HCT116 (cell line): ENCODE results near the gene HIPK2. TPM values are rescaled to one million over a fixed set of nuclear protein-coding genes. Genes with fewer than 3 reads are reported as not detected.

Experiments used
- ATAC-seq: fragments of 200-7000 bp; cut with Tn5 transposase; 2 replicates; pipeline ENCODE4 v1.9.1; 2020; ENCODE audit warnings: mild to moderate bottlenecking, moderate library complexity
- BruUV-seq: library from RNA; stranded (reverse); fragments of 400-500 nt; replicated peaks from 2 replicates; lab custom pipeline; 2021; lab: Mats Ljungman, UMichigan
- CTCF ChIA-PET: fragments of 300-600 bp; sonication (Branson Sonifier 250); formaldehyde crosslinking; loops from one replicate; lab custom pipeline; 2021; ENCODE audit warnings: antibody characterized with exemption; lab: Charles Lee
- POLR2A ChIA-PET: fragments of 300-600, 350-600 bp; sonication (Branson Sonifier 250); formaldehyde crosslinking; loops from one replicate; lab custom pipeline; 2021; ENCODE audit warnings: antibody characterized with exemption; lab: Charles Lee
- RAD21 ChIA-PET, 2 experiments: fragments of 300-600 bp; sonication (Branson Sonifier 250); formaldehyde crosslinking; loops; one replicate each; lab custom pipeline; 2023; ENCODE audit warnings: low total read pairs in 2 of 2; ENCODE audit not compliant: uncharacterized antibody in 2 of 2, unreplicated experiment in 2 of 2, low non-redundant PET in 1 of 2; lab: Charles Lee
- DNase-seq: peaks from one replicate; pipeline ENCODE4 v3.0.0-alpha.2; 2010; ENCODE audit warnings: low read depth, low spot score
- H2AFZ ChIP-seq: fragments of 200-600 bp; shearing (Covaris generic), sonication (generic); 2 replicates; pipeline ENCODE4 v1.6.1; 2017; ENCODE audit warnings: low read depth, mixed run types, mixed read lengths, antibody characterized with exemption, low read length; ENCODE audit not compliant: poor library complexity, severe bottlenecking
- H3K27ac ChIP-seq: 2 replicates; pipeline ENCODE4 v1.5.1; 2012; ENCODE audit warnings: low read depth, low read length
- H3K27me3 ChIP-seq: fragments of 200-600 bp; sonication (generic); 2 replicates; pipeline ENCODE4 v1.6.1; 2016; ENCODE audit warnings: mixed run types, low read length, mixed read lengths; ENCODE audit not compliant: insufficient read depth
- H3K36me3 ChIP-seq, 2 experiments: fragments of 200-500 bp in 1 of 2; fragments of 200-600 bp in 1 of 2; sonication (Bioruptor generic) in 1 of 2; sonication (generic) in 1 of 2; 2 replicates each; pipeline versions ENCODE4 v1.5.1 to v1.6.1; 2014 to 2016; ENCODE audit warnings: low read length in 2 of 2, inconsistent platforms in 1 of 2, mixed read lengths in 1 of 2, mixed run types in 1 of 2; ENCODE audit not compliant: insufficient read depth in 2 of 2, control insufficient read depth in 1 of 2
- H3K4me1 ChIP-seq, 2 experiments: fragments of 200-600 bp in 1 of 2; sonication (generic) in 1 of 2; 2 replicates each; pipeline versions ENCODE4 v1.5.1 to v1.6.1; 2012 to 2017; ENCODE audit warnings: low read length in 2 of 2, inconsistent platforms in 1 of 2, mild to moderate bottlenecking in 1 of 2, mixed read lengths in 1 of 2, mixed run types in 1 of 2, moderate library complexity in 1 of 2; ENCODE audit not compliant: insufficient read depth in 2 of 2, control insufficient read depth in 1 of 2
- H3K4me2 ChIP-seq: fragments of 200-600 bp; sonication (generic); 2 replicates; pipeline ENCODE4 v1.6.1; 2017; ENCODE audit warnings: mixed run types, low read length, mixed read lengths
- H3K4me3 ChIP-seq, 2 experiments: fragments of 200-600 bp in 1 of 2; sonication (generic) in 1 of 2; replicated peaks in 1 of 2; 2 replicates each; pipeline ENCODE4 v1.5.1; 2011 to 2016; ENCODE audit warnings: low read length in 2 of 2, control low read depth in 1 of 2, low read depth in 1 of 2, mild to moderate bottlenecking in 1 of 2, mixed read lengths in 1 of 2, mixed run types in 1 of 2
- H3K79me2 ChIP-seq: fragments of 200-600 bp; sonication (generic); 2 replicates; pipeline ENCODE4 v1.6.1; 2017; ENCODE audit warnings: mild to moderate bottlenecking, mixed run types, low read length, moderate library complexity, mixed read lengths; ENCODE audit not compliant: insufficient read depth
- H3K9ac ChIP-seq: fragments of 200-600 bp; sonication (generic); 2 replicates; pipeline ENCODE4 v1.6.1; 2016; ENCODE audit warnings: low read length, mixed read lengths
- H3K9me2 ChIP-seq: fragments of 200-600 bp; sonication (generic), shearing (Covaris generic); 2 replicates; pipeline ENCODE4 v1.6.1; 2017; ENCODE audit warnings: mixed run types, mild to moderate bottlenecking, moderate library complexity; ENCODE audit not compliant: insufficient read depth
- H3K9me3 ChIP-seq, 2 experiments: fragments of 200-500 bp in 1 of 2; fragments of 200-600 bp in 1 of 2; sonication (Bioruptor generic) in 1 of 2; sonication (generic) in 1 of 2; 2 replicates each; pipeline ENCODE4 v1.6.1; 2014 to 2017; ENCODE audit warnings: low read length in 2 of 2, mixed read lengths in 2 of 2, inconsistent platforms in 1 of 2, low read depth in 1 of 2, mild to moderate bottlenecking in 1 of 2, mixed run types in 1 of 2, moderate library complexity in 1 of 2; ENCODE audit not compliant: control insufficient read depth in 1 of 2, insufficient read depth in 1 of 2
- H4K20me1 ChIP-seq: fragments of 200-600 bp; sonication (generic), shearing (Covaris generic); 2 replicates; pipeline ENCODE4 v1.6.1; 2017; ENCODE audit warnings: mixed run types, mild to moderate bottlenecking, moderate library complexity; ENCODE audit not compliant: insufficient read depth
- CBX3 ChIP-seq: IDR thresholded peaks from 2 replicates; pipeline ENCODE4 v1.6.1; 2012; ENCODE audit warnings: low read depth
- CEBPB ChIP-seq: IDR thresholded peaks from 2 replicates; pipeline ENCODE4 v1.6.1; 2012; ENCODE audit warnings: low read depth
- ELF1 ChIP-seq: IDR thresholded peaks from 2 replicates; pipeline ENCODE4 v1.6.1; 2012; ENCODE audit warnings: low read depth, borderline replicate concordance
- EZH2 ChIP-seq: fragments of 200-600 bp; sonication (generic); IDR thresholded peaks from 2 replicates; pipeline ENCODE4 v1.6.1; 2017; ENCODE audit warnings: antibody characterized with exemption, mixed run types
- JUND ChIP-seq: IDR thresholded peaks from 2 replicates; pipeline ENCODE4 v1.6.1; 2012
- POLR2AphosphoS5 ChIP-seq: IDR thresholded peaks from 2 replicates; pipeline ENCODE4 v1.6.1; 2011; ENCODE audit warnings: mild to moderate bottlenecking, low read depth, low read length, moderate library complexity
- RAD21 ChIP-seq: IDR thresholded peaks from 2 replicates; pipeline ENCODE4 v1.6.1; 2012; ENCODE audit warnings: low read depth, mild to moderate bottlenecking
- SP1 ChIP-seq: IDR thresholded peaks from 2 replicates; pipeline ENCODE4 v1.6.1; 2012; ENCODE audit warnings: low read depth
- TCF7L2 ChIP-seq: IDR thresholded peaks from 2 replicates; pipeline ENCODE4 v1.7.0; 2011; ENCODE audit warnings: borderline replicate concordance, inconsistent platforms; ENCODE audit not compliant: insufficient read depth, insufficient read length; ENCODE audit errors: extremely low read depth
- ZFX ChIP-seq: fragments of 450-650 bp; IDR thresholded peaks from 2 replicates; pipeline ENCODE4 v1.6.1; 2017
- ZNF274 ChIP-seq: fragments of 200-500 bp; sonication (Bioruptor generic); IDR thresholded peaks from 2 replicates; pipeline ENCODE4 v1.6.1; 2014; ENCODE audit warnings: mild to moderate bottlenecking, low read depth, low read length, inconsistent platforms
- intact Hi-C: fragments of 100-400 bp; cut with micrococcal nuclease; formaldehyde crosslinking; loops from 2 replicates; pipeline ENCODE4 v1.10.0; 2022
- total RNA-seq: library from RNA; stranded (reverse); gene quantifications from one replicate; pipeline ENCODE4 v1.2.1, GENCODE V29; 2021; ENCODE audit not compliant: unreplicated experiment
- TF ChIP-seq, protein P1 (sequence below): IDR thresholded peaks from 2 replicates; pipeline ENCODE4 v1.6.1; 2011; ENCODE audit warnings: mild to moderate bottlenecking, low read length, moderate library complexity; ENCODE audit not compliant: insufficient replicate concordance; ENCODE audit errors: extremely low read depth
- TF ChIP-seq, protein P2 (sequence below): IDR thresholded peaks from 2 replicates; pipeline ENCODE4 v1.6.1; 2012
- TF ChIP-seq, protein P3 (sequence below): IDR thresholded peaks from 2 replicates; pipeline ENCODE4 v1.6.1; 2012; ENCODE audit warnings: low read depth
- TF ChIP-seq, protein P4 (sequence below): IDR thresholded peaks from 2 replicates; pipeline ENCODE4 v1.6.1; 2012
- TF ChIP-seq, protein P5 (sequence below), 3 experiments: fragments of 200-600 bp in 1 of 3; sonication (generic) in 1 of 3; IDR thresholded peaks in 2 of 3; conservative IDR thresholded peaks in 1 of 3; 2 replicates each; pipeline ENCODE4 v1.5.1; 2012 to 2017; ENCODE audit warnings: low read depth in 2 of 3, low read length in 2 of 3, antibody characterized with exemption in 1 of 3, borderline replicate concordance in 1 of 3, control low read depth in 1 of 3, mild to moderate bottlenecking in 1 of 3, mixed read lengths in 1 of 3, mixed run types in 1 of 3, moderate library complexity in 1 of 3; ENCODE audit not compliant: insufficient read depth in 1 of 3

Gene HIPK2
- total RNA-seq, 1 experiment from 2014 or later: 49.5 TPM

DNA sequence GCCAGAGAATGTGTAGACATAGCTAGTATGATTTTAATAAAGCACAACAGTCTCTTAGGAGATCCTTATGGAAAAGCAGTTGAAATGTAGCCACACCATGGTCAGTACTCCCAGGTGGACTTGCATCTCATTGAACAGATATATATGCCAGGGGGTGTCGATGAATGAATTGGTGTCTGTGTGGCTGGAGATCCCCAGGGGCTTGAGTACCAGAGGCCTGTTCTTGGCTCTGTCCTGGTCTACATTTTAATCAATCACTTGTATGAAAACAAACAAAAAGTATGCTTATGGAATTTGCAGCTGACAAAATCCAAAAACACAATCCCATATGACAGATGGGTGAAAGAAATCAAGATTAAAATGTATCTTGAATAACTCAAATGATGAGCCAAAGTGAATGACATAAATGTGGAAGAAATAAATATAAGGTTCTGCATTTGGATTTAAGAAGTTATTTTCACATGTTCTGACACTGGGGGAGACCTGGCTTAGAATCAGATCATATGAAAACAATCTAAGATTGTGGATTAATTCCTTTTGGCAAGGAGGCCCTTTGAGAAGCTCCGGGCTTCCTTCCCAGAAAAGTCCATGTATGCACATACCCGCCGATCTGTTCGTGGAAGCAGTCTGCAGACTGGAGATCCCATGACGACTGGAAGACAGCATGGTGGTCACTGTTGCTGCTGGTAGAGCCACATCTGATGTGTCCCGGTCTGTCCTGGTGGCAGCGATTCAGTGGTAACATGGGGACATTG lies 238.7 kb downstream of the HIPK2 start:
- Histone ChIP-seq H2AFZ (no peak overlapping the region), H3K9ac (no peak overlapping the region), H3K9me3 (no peaks in the 10 kb centered on the region), H3K27me3 (peaks cover 4% of the 10 kb centered on the region; the same call in 1 of the 2 replicates), H3K79me2 (no peaks in the 10 kb centered on the region), H3K9me2 (no peaks in the 10 kb centered on the region), H3K36me3 (no peaks in the 10 kb centered on the region), H4K20me1 (no peaks in the 10 kb centered on the region), H3K4me1 (no peaks in the 10 kb centered on the region), H3K27ac (no peak overlapping the region), H3K4me3 (no peak overlapping the region), H3K4me2 (no peak overlapping the region)
- BruUV-seq: no TSS peak
- ChIA-PET CTCF (no interaction called here), RAD21 (no interaction called here), POLR2A (no interaction called here)
- ATAC-seq (no peak), DNase-seq (no peak)
- no peak for TF ChIP-seq ZNF274
- TF ChIP-seq POLR2AphosphoS5: no peak
- TF ChIP-seq, protein P1, sequence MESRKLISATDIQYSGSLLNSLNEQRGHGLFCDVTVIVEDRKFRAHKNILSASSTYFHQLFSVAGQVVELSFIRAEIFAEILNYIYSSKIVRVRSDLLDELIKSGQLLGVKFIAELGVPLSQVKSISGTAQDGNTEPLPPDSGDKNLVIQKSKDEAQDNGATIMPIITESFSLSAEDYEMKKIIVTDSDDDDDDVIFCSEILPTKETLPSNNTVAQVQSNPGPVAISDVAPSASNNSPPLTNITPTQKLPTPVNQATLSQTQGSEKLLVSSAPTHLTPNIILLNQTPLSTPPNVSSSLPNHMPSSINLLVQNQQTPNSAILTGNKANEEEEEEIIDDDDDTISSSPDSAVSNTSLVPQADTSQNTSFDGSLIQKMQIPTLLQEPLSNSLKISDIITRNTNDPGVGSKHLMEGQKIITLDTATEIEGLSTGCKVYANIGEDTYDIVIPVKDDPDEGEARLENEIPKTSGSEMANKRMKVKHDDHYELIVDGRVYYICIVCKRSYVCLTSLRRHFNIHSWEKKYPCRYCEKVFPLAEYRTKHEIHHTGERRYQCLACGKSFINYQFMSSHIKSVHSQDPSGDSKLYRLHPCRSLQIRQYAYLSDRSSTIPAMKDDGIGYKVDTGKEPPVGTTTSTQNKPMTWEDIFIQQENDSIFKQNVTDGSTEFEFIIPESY: no peak
- TF ChIP-seq EZH2: no peak
- no peak for TF ChIP-seq JUND
- no peak for TF ChIP-seq RAD21
- TF ChIP-seq, protein P2, sequence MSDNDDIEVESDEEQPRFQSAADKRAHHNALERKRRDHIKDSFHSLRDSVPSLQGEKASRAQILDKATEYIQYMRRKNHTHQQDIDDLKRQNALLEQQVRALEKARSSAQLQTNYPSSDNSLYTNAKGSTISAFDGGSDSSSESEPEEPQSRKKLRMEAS: no peak
- TF ChIP-seq, protein P3, sequence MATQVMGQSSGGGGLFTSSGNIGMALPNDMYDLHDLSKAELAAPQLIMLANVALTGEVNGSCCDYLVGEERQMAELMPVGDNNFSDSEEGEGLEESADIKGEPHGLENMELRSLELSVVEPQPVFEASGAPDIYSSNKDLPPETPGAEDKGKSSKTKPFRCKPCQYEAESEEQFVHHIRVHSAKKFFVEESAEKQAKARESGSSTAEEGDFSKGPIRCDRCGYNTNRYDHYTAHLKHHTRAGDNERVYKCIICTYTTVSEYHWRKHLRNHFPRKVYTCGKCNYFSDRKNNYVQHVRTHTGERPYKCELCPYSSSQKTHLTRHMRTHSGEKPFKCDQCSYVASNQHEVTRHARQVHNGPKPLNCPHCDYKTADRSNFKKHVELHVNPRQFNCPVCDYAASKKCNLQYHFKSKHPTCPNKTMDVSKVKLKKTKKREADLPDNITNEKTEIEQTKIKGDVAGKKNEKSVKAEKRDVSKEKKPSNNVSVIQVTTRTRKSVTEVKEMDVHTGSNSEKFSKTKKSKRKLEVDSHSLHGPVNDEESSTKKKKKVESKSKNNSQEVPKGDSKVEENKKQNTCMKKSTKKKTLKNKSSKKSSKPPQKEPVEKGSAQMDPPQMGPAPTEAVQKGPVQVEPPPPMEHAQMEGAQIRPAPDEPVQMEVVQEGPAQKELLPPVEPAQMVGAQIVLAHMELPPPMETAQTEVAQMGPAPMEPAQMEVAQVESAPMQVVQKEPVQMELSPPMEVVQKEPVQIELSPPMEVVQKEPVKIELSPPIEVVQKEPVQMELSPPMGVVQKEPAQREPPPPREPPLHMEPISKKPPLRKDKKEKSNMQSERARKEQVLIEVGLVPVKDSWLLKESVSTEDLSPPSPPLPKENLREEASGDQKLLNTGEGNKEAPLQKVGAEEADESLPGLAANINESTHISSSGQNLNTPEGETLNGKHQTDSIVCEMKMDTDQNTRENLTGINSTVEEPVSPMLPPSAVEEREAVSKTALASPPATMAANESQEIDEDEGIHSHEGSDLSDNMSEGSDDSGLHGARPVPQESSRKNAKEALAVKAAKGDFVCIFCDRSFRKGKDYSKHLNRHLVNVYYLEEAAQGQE: no peak
- TF ChIP-seq ZFX: no peak
- no peak for TF ChIP-seq CBX3
- TF ChIP-seq, protein P4, sequence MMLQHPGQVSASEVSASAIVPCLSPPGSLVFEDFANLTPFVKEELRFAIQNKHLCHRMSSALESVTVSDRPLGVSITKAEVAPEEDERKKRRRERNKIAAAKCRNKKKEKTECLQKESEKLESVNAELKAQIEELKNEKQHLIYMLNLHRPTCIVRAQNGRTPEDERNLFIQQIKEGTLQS: no peak
- no peak for TF ChIP-seq TCF7L2
- no peak for TF ChIP-seq SP1
- TF ChIP-seq CEBPB: no peak
- TF ChIP-seq, protein P5, sequence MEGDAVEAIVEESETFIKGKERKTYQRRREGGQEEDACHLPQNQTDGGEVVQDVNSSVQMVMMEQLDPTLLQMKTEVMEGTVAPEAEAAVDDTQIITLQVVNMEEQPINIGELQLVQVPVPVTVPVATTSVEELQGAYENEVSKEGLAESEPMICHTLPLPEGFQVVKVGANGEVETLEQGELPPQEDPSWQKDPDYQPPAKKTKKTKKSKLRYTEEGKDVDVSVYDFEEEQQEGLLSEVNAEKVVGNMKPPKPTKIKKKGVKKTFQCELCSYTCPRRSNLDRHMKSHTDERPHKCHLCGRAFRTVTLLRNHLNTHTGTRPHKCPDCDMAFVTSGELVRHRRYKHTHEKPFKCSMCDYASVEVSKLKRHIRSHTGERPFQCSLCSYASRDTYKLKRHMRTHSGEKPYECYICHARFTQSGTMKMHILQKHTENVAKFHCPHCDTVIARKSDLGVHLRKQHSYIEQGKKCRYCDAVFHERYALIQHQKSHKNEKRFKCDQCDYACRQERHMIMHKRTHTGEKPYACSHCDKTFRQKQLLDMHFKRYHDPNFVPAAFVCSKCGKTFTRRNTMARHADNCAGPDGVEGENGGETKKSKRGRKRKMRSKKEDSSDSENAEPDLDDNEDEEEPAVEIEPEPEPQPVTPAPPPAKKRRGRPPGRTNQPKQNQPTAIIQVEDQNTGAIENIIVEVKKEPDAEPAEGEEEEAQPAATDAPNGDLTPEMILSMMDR (IDR thresholded peaks at IDR 0.05 in 2 of 3, conservative IDR thresholded peaks at IDR 0.05 in 1 of 3; ENCODE audit: borderline replicate concordance in 1 of 3, insufficient read depth in 1 of 3, low read depth in 2 of 3, low read length in 2 of 3): no peak
- no peak for TF ChIP-seq ELF1
- intact Hi-C loops: no loop called here
